ENCODE data around the gene SURF2. TPM values are rescaled to one million over a fixed set of nuclear protein-coding genes. Genes with fewer than 3 reads are reported as not detected.

SURF2 gene
- total and polyA plus RNA-seq, 9 of the 15 experiments (the other 6 are each of a cell fraction or from before 2014, with no cell fraction given), result 5.5 to 82.5 (median 21.3) TPM

DNA sequence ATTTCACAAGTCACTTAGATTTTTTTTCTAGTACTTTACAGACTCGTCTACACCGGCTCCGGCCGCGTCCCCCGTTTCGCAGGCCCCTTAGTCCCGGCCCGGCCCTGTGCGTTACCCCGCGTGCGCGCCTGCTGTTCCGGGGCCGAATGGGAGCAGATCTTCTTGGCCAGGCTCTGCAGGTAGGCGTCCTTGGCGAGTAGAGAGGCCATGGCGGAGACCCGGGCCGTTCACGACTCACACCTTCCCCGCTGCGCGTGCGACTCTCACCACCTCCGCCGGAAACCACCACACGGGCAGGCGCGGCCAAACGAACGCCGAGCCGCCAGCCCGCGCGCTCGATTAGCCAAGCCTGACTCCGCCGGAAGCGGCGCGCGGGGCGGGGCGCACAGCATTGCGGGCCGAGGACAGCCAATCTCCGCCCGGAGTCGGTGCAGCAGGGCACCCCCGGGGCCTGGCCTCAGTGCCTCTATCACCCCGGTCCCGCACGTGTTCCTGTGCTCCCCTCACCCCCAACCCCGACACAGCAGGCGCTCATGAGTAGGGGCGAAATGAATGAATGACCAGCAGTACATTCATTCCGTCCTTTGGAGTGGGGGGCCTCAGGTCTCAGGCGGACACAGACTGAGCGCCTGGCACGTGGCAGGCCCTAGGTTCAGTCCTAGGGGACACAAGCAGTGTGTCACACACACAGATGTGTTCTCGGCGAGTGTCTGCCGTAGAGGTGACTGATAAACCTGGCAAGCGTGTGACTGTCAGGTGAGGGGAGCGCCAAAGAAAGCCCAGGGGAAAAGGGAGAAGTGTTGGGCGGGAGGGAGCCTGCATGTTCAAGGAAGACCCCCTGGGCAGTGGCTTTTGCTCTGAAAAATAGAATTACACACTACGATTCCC, 20.2 kb upstream of the SURF2 start, which contains the start of gene SURF6 (continued):
- TF ChIP-seq, protein P1, sequence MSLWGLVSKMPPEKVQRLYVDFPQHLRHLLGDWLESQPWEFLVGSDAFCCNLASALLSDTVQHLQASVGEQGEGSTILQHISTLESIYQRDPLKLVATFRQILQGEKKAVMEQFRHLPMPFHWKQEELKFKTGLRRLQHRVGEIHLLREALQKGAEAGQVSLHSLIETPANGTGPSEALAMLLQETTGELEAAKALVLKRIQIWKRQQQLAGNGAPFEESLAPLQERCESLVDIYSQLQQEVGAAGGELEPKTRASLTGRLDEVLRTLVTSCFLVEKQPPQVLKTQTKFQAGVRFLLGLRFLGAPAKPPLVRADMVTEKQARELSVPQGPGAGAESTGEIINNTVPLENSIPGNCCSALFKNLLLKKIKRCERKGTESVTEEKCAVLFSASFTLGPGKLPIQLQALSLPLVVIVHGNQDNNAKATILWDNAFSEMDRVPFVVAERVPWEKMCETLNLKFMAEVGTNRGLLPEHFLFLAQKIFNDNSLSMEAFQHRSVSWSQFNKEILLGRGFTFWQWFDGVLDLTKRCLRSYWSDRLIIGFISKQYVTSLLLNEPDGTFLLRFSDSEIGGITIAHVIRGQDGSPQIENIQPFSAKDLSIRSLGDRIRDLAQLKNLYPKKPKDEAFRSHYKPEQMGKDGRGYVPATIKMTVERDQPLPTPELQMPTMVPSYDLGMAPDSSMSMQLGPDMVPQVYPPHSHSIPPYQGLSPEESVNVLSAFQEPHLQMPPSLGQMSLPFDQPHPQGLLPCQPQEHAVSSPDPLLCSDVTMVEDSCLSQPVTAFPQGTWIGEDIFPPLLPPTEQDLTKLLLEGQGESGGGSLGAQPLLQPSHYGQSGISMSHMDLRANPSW (CRISPR knock-in tag; IDR thresholded peaks at IDR 0.05), result no peak
- TF ChIP-seq COPS2 (conservative IDR thresholded peaks at IDR 0.05), result no peak
- TF ChIP-seq CEBPB (tag; IDR thresholded peaks at IDR 0.05), result no peak
- peak; percentile 99 for TF ChIP-seq ETV5 (CRISPR knock-in tag; IDR thresholded peaks at IDR 0.05; ENCODE audit: low read depth)
- peak; percentile 94; the same call in 1 of the 2 replicates for TF ChIP-seq CBFB (CRISPR knock-in tag; IDR thresholded peaks at IDR 0.05)
- TF ChIP-seq DACH1 (IDR thresholded peaks at IDR 0.05; ENCODE audit: partially characterized antibody), result peak; percentile 60
- no peak for TF ChIP-seq ZNF507 (tag; conservative IDR thresholded peaks at IDR 0.05)
- TF ChIP-seq ADNP (tag; IDR thresholded peaks at IDR 0.05), result no peak
- no peak for TF ChIP-seq ZFP30 (CRISPR knock-in tag; IDR thresholded peaks at IDR 0.05; ENCODE audit: borderline replicate concordance)
- no peak for TF ChIP-seq ZBTB34 (CRISPR knock-in tag; IDR thresholded peaks at IDR 0.05)
- TF ChIP-seq, protein P2, sequence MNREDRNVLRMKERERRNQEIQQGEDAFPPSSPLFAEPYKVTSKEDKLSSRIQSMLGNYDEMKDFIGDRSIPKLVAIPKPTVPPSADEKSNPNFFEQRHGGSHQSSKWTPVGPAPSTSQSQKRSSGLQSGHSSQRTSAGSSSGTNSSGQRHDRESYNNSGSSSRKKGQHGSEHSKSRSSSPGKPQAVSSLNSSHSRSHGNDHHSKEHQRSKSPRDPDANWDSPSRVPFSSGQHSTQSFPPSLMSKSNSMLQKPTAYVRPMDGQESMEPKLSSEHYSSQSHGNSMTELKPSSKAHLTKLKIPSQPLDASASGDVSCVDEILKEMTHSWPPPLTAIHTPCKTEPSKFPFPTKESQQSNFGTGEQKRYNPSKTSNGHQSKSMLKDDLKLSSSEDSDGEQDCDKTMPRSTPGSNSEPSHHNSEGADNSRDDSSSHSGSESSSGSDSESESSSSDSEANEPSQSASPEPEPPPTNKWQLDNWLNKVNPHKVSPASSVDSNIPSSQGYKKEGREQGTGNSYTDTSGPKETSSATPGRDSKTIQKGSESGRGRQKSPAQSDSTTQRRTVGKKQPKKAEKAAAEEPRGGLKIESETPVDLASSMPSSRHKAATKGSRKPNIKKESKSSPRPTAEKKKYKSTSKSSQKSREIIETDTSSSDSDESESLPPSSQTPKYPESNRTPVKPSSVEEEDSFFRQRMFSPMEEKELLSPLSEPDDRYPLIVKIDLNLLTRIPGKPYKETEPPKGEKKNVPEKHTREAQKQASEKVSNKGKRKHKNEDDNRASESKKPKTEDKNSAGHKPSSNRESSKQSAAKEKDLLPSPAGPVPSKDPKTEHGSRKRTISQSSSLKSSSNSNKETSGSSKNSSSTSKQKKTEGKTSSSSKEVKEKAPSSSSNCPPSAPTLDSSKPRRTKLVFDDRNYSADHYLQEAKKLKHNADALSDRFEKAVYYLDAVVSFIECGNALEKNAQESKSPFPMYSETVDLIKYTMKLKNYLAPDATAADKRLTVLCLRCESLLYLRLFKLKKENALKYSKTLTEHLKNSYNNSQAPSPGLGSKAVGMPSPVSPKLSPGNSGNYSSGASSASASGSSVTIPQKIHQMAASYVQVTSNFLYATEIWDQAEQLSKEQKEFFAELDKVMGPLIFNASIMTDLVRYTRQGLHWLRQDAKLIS (CRISPR knock-in tag; IDR thresholded peaks at IDR 0.05), result peak; percentile 78
- peak; percentile 3; the same call in 1 of the 2 replicates for TF ChIP-seq ELF4 (CRISPR knock-in tag; IDR thresholded peaks at IDR 0.05)
- no peak for TF ChIP-seq GTF2B (IDR thresholded peaks at IDR 0.05; ENCODE audit: extremely low read depth, insufficient read length)
- TF ChIP-seq CXXC5 (CRISPR knock-in tag; IDR thresholded peaks at IDR 0.05), result peak; percentile 96
